HG02970 (cell line): Measurements from ENCODE around the gene MUC7.
"Not testable (repeated sequence)": the region's sequence is repeated elsewhere in the genome, so short reads cannot be mapped to it uniquely, and the experiment has no call there.

Experiments
- ATAC-seq: cut with Tn5 transposase; IDR thresholded peaks from one replicate; pipeline ENCODE4 v1.9.1; 2021; ENCODE audit warnings: mild to moderate bottlenecking, moderate library complexity, moderate number of reproducible peaks; ENCODE audit not compliant: unreplicated experiment, low FRiP score

MUC7 gene

GRCh38 chr4:70471897-70472296, at the start of gene MUC7:
Gene MUC7 (plus strand): TSS chr4:70472197. CDS start chr4:70474022, 1,825 bp downstream.
- ATAC-seq, result no peak

- no peak for ATAC-seq
Observed at GRCh38 chr4:70425306-70425705, 46.7 kb upstream of the MUC7 start.

GRCh38 chr4:70426789-70427188, 45.2 kb upstream of the MUC7 start:
- no peak for ATAC-seq

GRCh38 chr4:70437197-70437596, 34.8 kb upstream of the MUC7 start:
- no peak for ATAC-seq

GRCh38 chr4:70442474-70442873, 29.5 kb upstream of the MUC7 start:
- no peak for ATAC-seq

GRCh38 chr4:70443329-70443728, 28.7 kb upstream of the MUC7 start:
- ATAC-seq, result no peak

- ATAC-seq, result no peak
Observed at GRCh38 chr4:70449220-70449619, 22.8 kb upstream of the MUC7 start.

GRCh38 chr4:70452946-70453345, 19.1 kb upstream of the MUC7 start:
- ATAC-seq, result no peak

- no peak for ATAC-seq
Observed at GRCh38 chr4:70463335-70463734, 8.7 kb upstream of the MUC7 start.

- no peak for ATAC-seq
Observed at GRCh38 chr4:70473679-70474078, 1.7 kb downstream of the MUC7 start.

- no peak for ATAC-seq
Observed at GRCh38 chr4:70488748-70489147, 16.8 kb downstream of the MUC7 start.

- no peak for ATAC-seq
Observed at GRCh38 chr4:70496231-70496630, 24.2 kb downstream of the MUC7 start.

GRCh38 chr4:70501838-70502237, 29.8 kb downstream of the MUC7 start:
- ATAC-seq, result not testable (repeated sequence)

GRCh38 chr4:70504733-70505132, 32.7 kb downstream of the MUC7 start:
- ATAC-seq, result no peak

- peak; percentile 93 for ATAC-seq
Observed at GRCh38 chr4:70505151-70505748, 33.3 kb downstream of the MUC7 start.

GRCh38 chr4:70508801-70509200, 36.8 kb downstream of the MUC7 start:
- ATAC-seq, result no peak

GRCh38 chr4:70511365-70511764, 39.4 kb downstream of the MUC7 start:
- ATAC-seq, result no peak

GRCh38 chr4:70515367-70516250, 43.6 kb downstream of the MUC7 start:
- ATAC-seq, result no peak

GRCh38 chr4:70518269-70518668, 46.3 kb downstream of the MUC7 start, which contains the start of gene AMTN:
Gene AMTN (plus strand): TSS chr4:70518569. CDS start chr4:70518778, 209 bp downstream.
- ATAC-seq, result no peak

GRCh38 chr4:70518716-70519115, 46.7 kb downstream of the MUC7 start:
- ATAC-seq, result no peak

- ATAC-seq, result no peak
Observed at GRCh38 chr4:70522626-70523025, 50.6 kb downstream of the MUC7 start.

- no peak for ATAC-seq
Observed at GRCh38 chr4:70530997-70531396, 59.0 kb downstream of the MUC7 start.
